Activated naive CD4-positive, alpha-beta T cell treated with anti-CD3 and anti-CD28 coated beads, Interleukin-2, amount 50 U/mL, for 72 hours (primary cell): ENCODE results near the gene ARHGEF19. TPM values are rescaled to one million over a fixed set of nuclear protein-coding genes. Genes with fewer than 3 reads are reported as not detected.

Experiments
- total RNA-seq, 2 donors: library from RNA; stranded (reverse); gene quantifications; one replicate each; pipeline ENCODE4 v1.2.3, GENCODE V29; 2022

ARHGEF19 gene
- total RNA-seq, 2 donors from 2014 or later = 8.4 to 10.1 TPM

Other genes starting within 250 kb of the ARHGEF19 start
- gene ZBTB17, start 236.6 kb downstream of the ARHGEF19 start, total RNA-seq = 10 to 100 TPM; 44.7 to 54.9 TPM
- not detected for gene SRARP, start 208.4 kb downstream of the ARHGEF19 start, total RNA-seq
- gene HSPB7, start 194.6 kb downstream of the ARHGEF19 start, total RNA-seq = not detected
- gene CLCNKA, start 190.6 kb downstream of the ARHGEF19 start, total RNA-seq = under 1 TPM in 1 of 2 donors, not detected in 1; 0.37 TPM
- gene CLCNKB, start 168.9 kb downstream of the ARHGEF19 start, total RNA-seq = not detected
- gene FAM131C, start 139.0 kb downstream of the ARHGEF19 start, total RNA-seq = 1 to 10 TPM in 1 of 2 donors, not detected in 1; 1.2 TPM
- gene EPHA2, start 56.6 kb downstream of the ARHGEF19 start, total RNA-seq = under 1 TPM; 0.07 to 0.16 TPM
- 1 to 10 TPM; 3.0 to 4.2 TPM for gene CPLANE2, start 24.5 kb upstream of the ARHGEF19 start, total RNA-seq
- 10 to 100 TPM; 12.6 to 23.4 TPM for gene FBXO42, start 139.8 kb upstream of the ARHGEF19 start, total RNA-seq
- gene SZRD1, start 154.6 kb upstream of the ARHGEF19 start, total RNA-seq = 100 to 1,000 TPM; 151 to 170 TPM
- gene SPATA21, start 224.8 kb upstream of the ARHGEF19 start, total RNA-seq = not detected
- gene NECAP2, start 228.1 kb upstream of the ARHGEF19 start, total RNA-seq = 10 to 100 TPM; 58.8 to 69.5 TPM